ENCODE data around the gene GFOD1.

DNA sequence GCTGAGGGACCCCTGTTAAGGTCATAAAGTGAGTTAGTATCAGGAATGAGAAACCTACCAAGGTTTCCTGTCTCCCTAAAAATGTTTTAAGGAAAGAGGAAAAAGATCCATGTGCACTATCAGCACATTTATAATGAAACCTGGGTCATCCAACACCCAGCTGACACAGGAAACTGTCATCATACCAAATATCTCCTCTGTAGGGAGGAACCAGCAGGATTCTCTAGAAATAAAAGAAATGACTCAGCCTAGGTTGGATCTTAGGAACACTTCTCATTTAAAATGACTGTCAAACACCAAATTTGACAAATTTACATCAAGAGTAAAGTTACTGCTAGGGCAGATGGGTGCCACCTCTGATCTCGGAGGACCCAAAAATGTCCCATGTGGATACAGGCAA, 21.7 kb downstream of the GFOD1 start:
- TF ChIP-seq, protein P1, sequence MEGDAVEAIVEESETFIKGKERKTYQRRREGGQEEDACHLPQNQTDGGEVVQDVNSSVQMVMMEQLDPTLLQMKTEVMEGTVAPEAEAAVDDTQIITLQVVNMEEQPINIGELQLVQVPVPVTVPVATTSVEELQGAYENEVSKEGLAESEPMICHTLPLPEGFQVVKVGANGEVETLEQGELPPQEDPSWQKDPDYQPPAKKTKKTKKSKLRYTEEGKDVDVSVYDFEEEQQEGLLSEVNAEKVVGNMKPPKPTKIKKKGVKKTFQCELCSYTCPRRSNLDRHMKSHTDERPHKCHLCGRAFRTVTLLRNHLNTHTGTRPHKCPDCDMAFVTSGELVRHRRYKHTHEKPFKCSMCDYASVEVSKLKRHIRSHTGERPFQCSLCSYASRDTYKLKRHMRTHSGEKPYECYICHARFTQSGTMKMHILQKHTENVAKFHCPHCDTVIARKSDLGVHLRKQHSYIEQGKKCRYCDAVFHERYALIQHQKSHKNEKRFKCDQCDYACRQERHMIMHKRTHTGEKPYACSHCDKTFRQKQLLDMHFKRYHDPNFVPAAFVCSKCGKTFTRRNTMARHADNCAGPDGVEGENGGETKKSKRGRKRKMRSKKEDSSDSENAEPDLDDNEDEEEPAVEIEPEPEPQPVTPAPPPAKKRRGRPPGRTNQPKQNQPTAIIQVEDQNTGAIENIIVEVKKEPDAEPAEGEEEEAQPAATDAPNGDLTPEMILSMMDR (IDR thresholded peaks at IDR 0.05): no peak
- no peak for TF ChIP-seq POLR2AphosphoS5 (IDR thresholded peaks at IDR 0.05)

Measured in sigmoid colon (tissue), 4 donors.